ENCODE measurements around the gene SLC33A1. TPM values are rescaled to one million over a fixed set of nuclear protein-coding genes. Genes with fewer than 3 reads are reported as not detected.
A peak's percentile ranks its signal among the peaks of the same experiment; 100 is the strongest.

SLC33A1 gene
- total and polyA plus RNA-seq, 2 of the 13 experiments (the other 11 are each of a cell fraction or from before 2014, with no cell fraction given) = 20.0 to 32.1 TPM

- peak; percentile 96 for TF ChIP-seq ZFP91 (CRISPR knock-in tag; IDR thresholded peaks at IDR 0.05; ENCODE audit: borderline replicate concordance)
- peak; percentile 50; the same call in 1 of the 2 replicates for TF ChIP-seq ZNF678 (CRISPR knock-in tag; IDR thresholded peaks at IDR 0.05)
- no peak for TF ChIP-seq NR2F2 (IDR thresholded peaks at IDR 0.05; ENCODE audit: borderline replicate concordance, low read depth)
- peak; percentile 82; the same call in 1 of the 2 replicates for TF ChIP-seq THAP7 (CRISPR knock-in tag; IDR thresholded peaks at IDR 0.05)
- TF ChIP-seq ELF1 (CRISPR knock-in tag; IDR thresholded peaks at IDR 0.05) = peak; percentile 97
- no peak; the same call in none of the 2 replicates for TF ChIP-seq ZNF589 (CRISPR knock-in tag; conservative IDR thresholded peaks at IDR 0.05)
- no peak for TF ChIP-seq ZNF646 (CRISPR knock-in tag; IDR thresholded peaks at IDR 0.05)
- no peak for TF ChIP-seq ZNF850 (CRISPR knock-in tag; conservative IDR thresholded peaks at IDR 0.05)
- TF ChIP-seq ZSCAN25 (CRISPR knock-in tag; IDR thresholded peaks at IDR 0.05) = no peak
- no peak for TF ChIP-seq KLF15 (CRISPR knock-in tag; IDR thresholded peaks at IDR 0.05; ENCODE audit: borderline replicate concordance)
- 0 out of 2 replicates have a peak, but pooled peaks have one; percentile 9 for TF ChIP-seq ZNF557 (CRISPR knock-in tag; IDR thresholded peaks at IDR 0.05)
- 0 out of 2 replicates have a peak, but pooled peaks have one; percentile 21 for TF ChIP-seq ELK4 (CRISPR knock-in tag; IDR thresholded peaks at IDR 0.05; ENCODE audit: borderline replicate concordance)
Measured at GRCh38 chr3:155854141-155854940, at the start of gene SLC33A1 (continued).
